Cardiac muscle cell (in vitro differentiated cells and primary cell): ENCODE data around the gene TNRC6C. TPM values are rescaled to one million over a fixed set of nuclear protein-coding genes. Genes with fewer than 3 reads are reported as not detected.

ENCODE experiments used
- DNase-seq, 2 donors: peaks; one replicate each; pipeline versions ENCODE4 v3.0.0 to v3.0.0-alpha.2; 2010 to 2017; ENCODE audit warnings: low read depth in 1 of 2, low spot score in 1 of 2
- H3K27ac ChIP-seq: fragments of 200-600 bp; sonication (generic); 2 replicates; pipeline ENCODE4 v1.5.1; 2016
- H3K27me3 ChIP-seq: fragments of 200-600 bp; sonication (generic); 2 replicates; pipeline ENCODE4 v1.6.0; 2016; ENCODE audit warnings: control low read depth
- H3K36me3 ChIP-seq: fragments of 200-600 bp; sonication (generic); 2 replicates; pipeline ENCODE4 v1.5.1; 2016; ENCODE audit warnings: control low read depth
- H3K4me1 ChIP-seq: fragments of 200-600 bp; sonication (generic); 2 replicates; pipeline ENCODE4 v1.8.1; 2017; ENCODE audit warnings: low read depth, mild to moderate bottlenecking, mixed run types
- H3K4me3 ChIP-seq: fragments of 200-600 bp; sonication (generic); 2 replicates; pipeline ENCODE4 v1.5.1; 2016; ENCODE audit warnings: mild to moderate bottlenecking
- H3K9me3 ChIP-seq: fragments of 200-600 bp; sonication (generic); 2 replicates; pipeline ENCODE4 v1.5.1; 2017; ENCODE audit warnings: low read depth, mild to moderate bottlenecking, control low read depth
- polyA plus RNA-seq: library from polyadenylated mRNA; unstranded; fragments of >200 nt; fragmentation: Nextera tagmentation; extraction: Ambion mirVana; gene quantifications from 2 replicates; pipeline ENCODE4 v1.2.1, GENCODE V29; 2016
- total RNA-seq: library from RNA; depleted of rRNA; stranded (reverse); fragments of >200 nt; gene quantifications from 2 replicates; pipeline ENCODE4 v1.2.3, GENCODE V29; 2016
- TF ChIP-seq, protein P1 (sequence below): IDR thresholded peaks from 2 replicates; pipeline ENCODE4 v1.5.1; 2012; ENCODE audit warnings: low read depth, mild to moderate bottlenecking, low read length

Gene TNRC6C
- total and polyA plus RNA-seq, 2 experiments from 2014 or later = 6.5 to 13.3 TPM

DNA sequence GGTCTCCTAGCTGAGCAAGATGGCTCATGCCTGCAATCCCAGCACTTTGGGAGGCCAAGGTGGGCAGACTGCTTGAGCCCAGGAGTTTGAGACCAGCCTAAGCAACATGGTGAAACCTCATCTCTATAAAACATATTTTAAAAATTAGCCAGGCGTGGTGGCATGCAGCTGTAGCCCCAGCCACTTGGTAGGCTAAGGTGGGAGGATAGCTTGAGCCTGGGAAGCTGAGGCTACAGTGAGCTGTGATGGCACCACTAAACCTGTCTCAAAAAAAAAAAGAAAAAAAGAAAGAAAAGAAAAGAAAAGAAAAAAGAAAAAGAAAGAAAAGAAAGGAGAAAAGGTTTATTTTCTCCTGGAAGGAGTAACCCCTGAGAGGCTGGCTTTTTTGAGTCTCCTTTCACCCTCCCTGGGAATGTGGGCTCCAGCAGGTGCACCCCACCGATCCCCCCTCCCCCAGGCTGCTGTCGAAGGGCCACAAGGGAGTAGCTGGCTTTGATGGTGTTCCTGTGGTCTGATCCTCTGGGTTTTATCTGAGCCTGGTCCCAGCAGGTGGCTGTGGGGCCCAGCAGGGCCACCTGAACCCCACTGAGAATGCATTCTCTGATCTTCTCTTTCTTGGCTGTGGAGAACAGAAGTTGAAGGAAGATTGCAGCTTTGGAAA lies 29.9 kb upstream of the TNRC6C start:
- TF ChIP-seq, protein P1, sequence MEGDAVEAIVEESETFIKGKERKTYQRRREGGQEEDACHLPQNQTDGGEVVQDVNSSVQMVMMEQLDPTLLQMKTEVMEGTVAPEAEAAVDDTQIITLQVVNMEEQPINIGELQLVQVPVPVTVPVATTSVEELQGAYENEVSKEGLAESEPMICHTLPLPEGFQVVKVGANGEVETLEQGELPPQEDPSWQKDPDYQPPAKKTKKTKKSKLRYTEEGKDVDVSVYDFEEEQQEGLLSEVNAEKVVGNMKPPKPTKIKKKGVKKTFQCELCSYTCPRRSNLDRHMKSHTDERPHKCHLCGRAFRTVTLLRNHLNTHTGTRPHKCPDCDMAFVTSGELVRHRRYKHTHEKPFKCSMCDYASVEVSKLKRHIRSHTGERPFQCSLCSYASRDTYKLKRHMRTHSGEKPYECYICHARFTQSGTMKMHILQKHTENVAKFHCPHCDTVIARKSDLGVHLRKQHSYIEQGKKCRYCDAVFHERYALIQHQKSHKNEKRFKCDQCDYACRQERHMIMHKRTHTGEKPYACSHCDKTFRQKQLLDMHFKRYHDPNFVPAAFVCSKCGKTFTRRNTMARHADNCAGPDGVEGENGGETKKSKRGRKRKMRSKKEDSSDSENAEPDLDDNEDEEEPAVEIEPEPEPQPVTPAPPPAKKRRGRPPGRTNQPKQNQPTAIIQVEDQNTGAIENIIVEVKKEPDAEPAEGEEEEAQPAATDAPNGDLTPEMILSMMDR = no peak
- Histone ChIP-seq H3K27me3 (no peaks in the 10 kb centered on the region), H3K36me3 (no peaks in the 10 kb centered on the region), H3K9me3 (no peaks in the 10 kb centered on the region), H3K4me1 (no peaks in the 10 kb centered on the region), H3K27ac (no peak overlapping the region), H3K4me3 (no peak overlapping the region)
- DNase-seq = no peak

DNA sequence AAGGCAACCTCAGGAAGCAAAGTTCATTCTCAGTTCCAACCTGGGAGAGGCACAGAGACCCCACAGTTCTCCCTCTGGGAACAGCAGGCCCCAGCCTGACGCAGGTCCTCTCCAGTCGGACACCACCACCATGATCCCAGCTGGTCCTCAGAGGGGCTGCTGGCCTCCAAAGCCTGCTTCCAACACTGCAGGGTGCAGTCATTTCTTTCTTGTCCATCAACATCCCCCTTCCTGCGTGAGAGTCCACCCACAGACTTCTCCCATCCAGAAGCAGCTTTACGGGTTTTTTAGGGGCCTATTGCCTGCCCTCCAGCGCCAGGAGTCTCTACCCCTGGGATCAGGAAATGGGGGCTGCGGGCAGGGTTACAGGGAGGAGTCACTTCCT lies 29.3 kb upstream of the TNRC6C start:
- no peaks in the 10 kb centered on the region for H3K36me3 ChIP-seq
- H3K4me3 ChIP-seq = no peak overlapping the region
- TF ChIP-seq, protein P1 = no peak
- no peaks in the 10 kb centered on the region for H3K27me3 ChIP-seq
- no peak for DNase-seq
- H3K4me1 ChIP-seq = no peaks in the 10 kb centered on the region
- no peak overlapping the region for H3K27ac ChIP-seq
- no peaks in the 10 kb centered on the region for H3K9me3 ChIP-seq

DNA sequence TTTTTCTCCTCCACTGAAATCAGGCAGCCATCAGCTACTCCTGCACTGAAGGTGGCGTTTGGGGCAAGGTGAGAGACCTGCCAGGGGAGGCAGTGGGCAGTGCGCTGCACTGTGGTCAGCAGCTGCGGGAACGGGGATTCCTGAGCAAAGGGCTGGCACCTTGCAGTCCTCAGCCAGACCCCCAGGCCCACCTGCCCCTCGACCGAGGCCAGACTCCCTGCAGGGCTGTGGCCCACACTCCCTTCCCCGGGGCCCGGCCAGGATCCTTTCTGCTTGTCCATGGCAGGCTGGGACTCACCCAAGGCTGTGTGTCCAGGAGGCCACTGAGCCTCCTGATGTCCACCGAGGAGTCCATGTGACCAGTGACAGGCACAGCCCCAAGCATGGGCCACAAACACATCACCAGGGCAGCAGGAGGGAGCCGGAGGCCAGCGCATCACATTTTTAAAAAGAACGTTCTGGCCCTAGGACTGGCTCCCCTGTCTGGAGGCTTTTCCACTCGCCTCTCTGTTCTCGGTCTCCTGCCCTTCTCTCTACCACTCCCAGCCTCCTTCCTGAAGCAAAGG lies 28.5 kb upstream of the TNRC6C start:
- Histone ChIP-seq H3K36me3 (no peaks in the 10 kb centered on the region), H3K9me3 (no peaks in the 10 kb centered on the region), H3K4me1 (no peaks in the 10 kb centered on the region), H3K27ac (no peak overlapping the region), H3K4me3 (no peak overlapping the region), H3K27me3 (no peaks in the 10 kb centered on the region)
- TF ChIP-seq, protein P1 = no peak
- no peak for DNase-seq

DNA sequence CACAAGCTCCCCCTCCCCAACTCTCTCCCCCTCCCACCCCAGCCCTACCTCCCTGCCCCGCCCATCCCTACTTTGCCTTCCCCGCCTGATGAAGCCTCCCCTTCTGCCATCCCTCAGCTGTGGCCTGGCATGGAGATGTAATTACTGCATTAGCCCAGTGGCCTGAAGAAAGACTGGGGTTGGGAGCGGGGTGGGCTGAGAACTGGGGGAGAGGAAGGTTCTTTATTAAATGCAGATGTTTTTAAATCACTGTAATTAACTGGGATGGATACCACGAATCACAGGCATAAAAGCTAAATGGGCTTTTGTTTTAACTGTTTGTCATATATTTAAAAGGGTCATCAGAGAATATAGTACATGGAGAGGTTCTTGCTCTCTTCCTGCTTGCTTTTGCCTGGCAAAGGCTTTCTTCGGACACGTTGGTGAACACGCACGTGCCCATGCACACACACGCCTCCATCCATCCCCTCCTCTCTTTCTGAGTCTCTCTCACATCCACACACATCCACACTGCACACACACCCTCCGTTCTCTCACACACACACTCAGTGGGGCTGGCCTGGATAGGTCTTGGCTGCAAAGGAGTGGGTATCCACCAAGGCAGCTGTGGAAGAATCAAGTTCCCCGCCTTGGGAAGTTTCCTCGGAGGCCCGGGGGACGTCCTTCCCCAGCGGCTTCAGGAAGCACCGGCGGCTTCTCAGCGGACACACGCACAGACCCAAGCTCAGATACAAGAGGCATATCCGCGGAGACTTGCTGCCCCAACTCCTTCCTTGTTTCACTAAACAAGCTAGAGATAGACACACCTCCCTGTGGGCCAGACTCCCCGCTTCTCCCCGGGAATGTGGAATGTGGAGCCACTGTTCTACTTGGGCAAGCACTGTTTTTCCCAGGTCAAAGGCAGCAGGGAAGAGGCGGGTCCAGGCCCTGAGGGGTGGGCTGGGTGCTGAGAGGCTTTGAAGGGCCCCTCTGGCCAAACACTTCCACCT lies 27.4 kb upstream of the TNRC6C start:
- no peaks in the 10 kb centered on the region for H3K9me3 ChIP-seq
- H3K36me3 ChIP-seq = no peaks in the 10 kb centered on the region
- no peak overlapping the region for H3K4me3 ChIP-seq
- TF ChIP-seq, protein P1 = no peak
- no peaks in the 10 kb centered on the region for H3K27me3 ChIP-seq
- no peaks in the 10 kb centered on the region for H3K4me1 ChIP-seq
- no peak for DNase-seq
- no peak overlapping the region for H3K27ac ChIP-seq

DNA sequence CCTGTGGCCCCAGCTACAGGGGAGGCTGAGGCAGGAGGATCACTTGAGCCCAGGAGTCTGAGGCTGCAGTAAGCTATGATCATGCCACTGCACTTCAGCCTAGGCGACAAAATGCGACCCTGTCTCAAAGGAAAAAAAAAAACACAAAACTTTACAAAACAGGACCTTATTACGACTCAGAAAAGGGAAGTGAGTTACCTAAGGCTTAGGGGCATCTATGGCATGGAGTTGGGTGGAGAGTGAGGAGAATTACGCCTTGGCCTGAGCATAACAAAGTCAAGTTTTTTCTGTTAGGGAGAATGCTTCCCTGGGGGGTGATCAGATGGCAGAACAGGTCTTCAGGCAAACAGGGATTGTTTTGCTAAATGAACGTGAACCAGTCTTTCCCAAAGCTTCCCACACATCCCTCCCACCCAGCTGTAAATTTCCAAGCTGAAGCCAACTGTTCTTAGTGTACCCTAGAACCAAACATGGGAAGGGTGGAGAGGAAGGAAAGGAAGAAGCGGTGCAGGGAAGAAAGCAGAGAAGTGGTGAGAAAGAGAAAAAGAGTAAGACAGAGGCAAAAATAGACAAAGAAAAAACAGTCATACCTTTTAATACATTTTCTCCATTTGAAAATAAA lies 24.6 kb upstream of the TNRC6C start:
- no peak overlapping the region for H3K4me3 ChIP-seq

More for the DNA sequence above, 24.6 kb upstream of the TNRC6C start:
- TF ChIP-seq, protein P1 = no peak
- Histone ChIP-seq H3K9me3 (no peaks in the 10 kb centered on the region), H3K36me3 (no peaks in the 10 kb centered on the region), H3K27ac (no peak overlapping the region), H3K4me1 (no peaks in the 10 kb centered on the region), H3K27me3 (no peaks in the 10 kb centered on the region)
- no peak for DNase-seq
